Right kidney (tissue), 1 donor: ENCODE data around the gene SLC29A3.
"Not testable (repeated sequence)": the region's sequence is repeated elsewhere in the genome, so short reads cannot be mapped to it uniquely, and the experiment has no call there.

Source experiments
- DNase-seq: peaks from one replicate; pipeline ENCODE4 v3.0.0-alpha.2; 2016

The SLC29A3 gene

GRCh38 chr10:71346731-71347130, 27.7 kb downstream of the SLC29A3 start:
- no peak for DNase-seq

GRCh38 chr10:71347587-71348395, 28.7 kb downstream of the SLC29A3 start:
- DNase-seq: no peak

GRCh38 chr10:71348850-71349249, 29.8 kb downstream of the SLC29A3 start:
- DNase-seq: no peak

GRCh38 chr10:71349406-71349805, 30.3 kb downstream of the SLC29A3 start:
- no peak for DNase-seq

- no peak for DNase-seq
These were observed 32.0 kb downstream of the SLC29A3 start for GRCh38 chr10:71351087-71351486.

GRCh38 chr10:71351628-71352319, 32.7 kb downstream of the SLC29A3 start:
- no peak for DNase-seq

- DNase-seq: no peak
These were observed 34.6 kb downstream of the SLC29A3 start for GRCh38 chr10:71353639-71354038.

GRCh38 chr10:71354776-71355175, 35.7 kb downstream of the SLC29A3 start:
- no peak for DNase-seq

GRCh38 chr10:71355886-71356285, 36.8 kb downstream of the SLC29A3 start:
- no peak for DNase-seq

GRCh38 chr10:71357792-71358265, 38.8 kb downstream of the SLC29A3 start:
- no peak for DNase-seq

- DNase-seq: no peak
These were observed 39.2 kb downstream of the SLC29A3 start for GRCh38 chr10:71358277-71358676.

GRCh38 chr10:71358906-71359305, 39.8 kb downstream of the SLC29A3 start:
- not testable (repeated sequence) for DNase-seq

GRCh38 chr10:71359364-71360046, 40.4 kb downstream of the SLC29A3 start:
- no peak for DNase-seq

GRCh38 chr10:71360735-71361134, 41.7 kb downstream of the SLC29A3 start:
- no peak for DNase-seq

- no peak for DNase-seq
These were observed 42.5 kb downstream of the SLC29A3 start for GRCh38 chr10:71361581-71361980.

GRCh38 chr10:71362141-71362540, 43.1 kb downstream of the SLC29A3 start:
- DNase-seq: no peak

- no peak for DNase-seq
These were observed 44.9 kb downstream of the SLC29A3 start for GRCh38 chr10:71363936-71364335.

- DNase-seq: no peak
These were observed 46.3 kb downstream of the SLC29A3 start for GRCh38 chr10:71365366-71365765.

GRCh38 chr10:71366690-71367089, 47.6 kb downstream of the SLC29A3 start:
- DNase-seq: no peak

- DNase-seq: no peak
These were observed 48.2 kb downstream of the SLC29A3 start for GRCh38 chr10:71367271-71367670.

- DNase-seq: no peak
These were observed 49.1 kb downstream of the SLC29A3 start for GRCh38 chr10:71368176-71368575.

GRCh38 chr10:71368643-71369042, 49.6 kb downstream of the SLC29A3 start:
- no peak for DNase-seq

GRCh38 chr10:71369602-71370001, 50.5 kb downstream of the SLC29A3 start:
- no peak for DNase-seq
